Ishikawa (cell line): ENCODE measurements around the gene SCOC.

Source experiments
- CEBPB ChIP-seq: IDR thresholded peaks from 2 replicates; pipeline ENCODE4 v1.6.1; 2012
- CREB1 ChIP-seq: IDR thresholded peaks from 2 replicates; pipeline ENCODE4 v1.6.1; 2012; ENCODE audit warnings: low read depth
- EGR1 ChIP-seq: IDR thresholded peaks from 2 replicates; pipeline ENCODE4 v1.6.1; 2012
- EP300 ChIP-seq: IDR thresholded peaks from 2 replicates; pipeline ENCODE4 v1.6.1; 2012; ENCODE audit warnings: borderline replicate concordance
- MAX ChIP-seq: IDR thresholded peaks from 2 replicates; pipeline ENCODE4 v1.6.1; 2012
- NFIC ChIP-seq: IDR thresholded peaks from 2 replicates; pipeline ENCODE4 v1.6.1; 2012
- RAD21 ChIP-seq: IDR thresholded peaks from 2 replicates; pipeline ENCODE4 v1.6.1; 2012; ENCODE audit warnings: low read depth
- REST ChIP-seq: IDR thresholded peaks from 2 replicates; pipeline ENCODE4 v1.6.1; 2012; ENCODE audit warnings: low read depth, mild to moderate bottlenecking
- TAF1 ChIP-seq: IDR thresholded peaks from 2 replicates; pipeline ENCODE4 v1.6.1; 2012; ENCODE audit warnings: low read depth, mild to moderate bottlenecking
- TEAD4 ChIP-seq: IDR thresholded peaks from 2 replicates; pipeline ENCODE4 v1.6.1; 2012
- YY1 ChIP-seq: IDR thresholded peaks from 2 replicates; pipeline ENCODE4 v1.6.1; 2012; ENCODE audit warnings: low read depth
- TF ChIP-seq, protein P1 (sequence below): IDR thresholded peaks from 2 replicates; pipeline ENCODE4 v1.6.1; 2012

GRCh38 chr4:140349816-140350215 lies 23.6 kb upstream of the SCOC start:
- TF ChIP-seq YY1 (no peak), TAF1 (no peak), REST (no peak), RAD21 (no peak), CEBPB (no peak), MAX (no peak), NFIC (no peak), EGR1 (no peak), EP300 (no peak), TEAD4 (no peak), CREB1 (no peak)
- TF ChIP-seq, protein P1, sequence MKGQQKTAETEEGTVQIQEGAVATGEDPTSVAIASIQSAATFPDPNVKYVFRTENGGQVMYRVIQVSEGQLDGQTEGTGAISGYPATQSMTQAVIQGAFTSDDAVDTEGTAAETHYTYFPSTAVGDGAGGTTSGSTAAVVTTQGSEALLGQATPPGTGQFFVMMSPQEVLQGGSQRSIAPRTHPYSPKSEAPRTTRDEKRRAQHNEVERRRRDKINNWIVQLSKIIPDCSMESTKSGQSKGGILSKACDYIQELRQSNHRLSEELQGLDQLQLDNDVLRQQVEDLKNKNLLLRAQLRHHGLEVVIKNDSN = no peak
